ENCODE measurements around the gene TARS3. TPM values are rescaled to one million over a fixed set of nuclear protein-coding genes. Genes with fewer than 3 reads are reported as not detected.
"Not testable (repeated sequence)": the region's sequence is repeated elsewhere in the genome, so short reads cannot be mapped to it uniquely, and the experiment has no call there.

The TARS3 gene
- total RNA-seq, 1 donor from 2014 or later = 6.9 TPM

- no peak overlapping the region for H3K27ac ChIP-seq
- DNase-seq (ENCODE audit: extremely low spot score in 2 of 2) = no peak
- peaks cover 0 to 3% of the 10 kb centered on the region in 2 donors for H3K36me3 ChIP-seq
- H3K9me3 ChIP-seq = no peaks in the 10 kb centered on the region
- H3K4me1 ChIP-seq = peaks cover 14% of the 10 kb centered on the region
- H3K4me3 ChIP-seq = no peak overlapping the region
- no peaks in the 10 kb centered on the region for H3K27me3 ChIP-seq
- TF ChIP-seq CTCF (IDR thresholded peaks at IDR 0.05) = no peak
- TF ChIP-seq POLR2A (IDR thresholded peaks at IDR 0.05) = no peak
- intact Hi-C loops (cut with DNase I) = no loop called here
These were observed 87.2 kb downstream of the TARS3 start for GRCh38 chr15:101637038-101637437.

- TF ChIP-seq POLR2A (IDR thresholded peaks at IDR 0.05) (no peak), CTCF (IDR thresholded peaks at IDR 0.05) (no peak), POLR2AphosphoS5 (IDR thresholded peaks at IDR 0.05; ENCODE audit: insufficient read depth in 1 of 2, low read depth in 1 of 2) (no peak)
- intact Hi-C loops (cut with DNase I) = no loop called here
- no peak for DNase-seq (ENCODE audit: extremely low spot score in 2 of 2)
- Histone ChIP-seq H3K36me3 (no peaks in the 10 kb centered on the region), H3K4me1 (peaks cover 7% of the 10 kb centered on the region), H3K4me3 (no peak overlapping the region), H3K9me3 (no peaks in the 10 kb centered on the region), H3K27ac (no peak overlapping the region), H3K27me3 (no peaks in the 10 kb centered on the region)
These were observed 88.1 kb downstream of the TARS3 start for GRCh38 chr15:101635944-101636727.

- H3K36me3 ChIP-seq = no peaks in the 10 kb centered on the region
- H3K27ac ChIP-seq = no peak overlapping the region
- no peaks in the 10 kb centered on the region for H3K4me1 ChIP-seq
- no peak overlapping the region for H3K4me3 ChIP-seq
- TF ChIP-seq POLR2A (IDR thresholded peaks at IDR 0.05) (no peak), POLR2AphosphoS5 (IDR thresholded peaks at IDR 0.05; ENCODE audit: insufficient read depth in 1 of 2, low read depth in 1 of 2) (no peak), CTCF (IDR thresholded peaks at IDR 0.05) (no peak)
- no peak for DNase-seq (ENCODE audit: extremely low spot score in 2 of 2)
- no peaks in the 10 kb centered on the region for H3K27me3 ChIP-seq
- H3K9me3 ChIP-seq = no peaks in the 10 kb centered on the region
- intact Hi-C loops (cut with DNase I) = no loop called here
These were observed 90.9 kb downstream of the TARS3 start for GRCh38 chr15:101633356-101633755.

GRCh38 chr15:101626729-101627128 lies 97.5 kb downstream of the TARS3 start:
- intact Hi-C loops (cut with DNase I); H3K36me3 ChIP-seq; H3K9me3 ChIP-seq; H3K27ac ChIP-seq; DNase-seq (ENCODE audit: extremely low spot score in 2 of 2); H3K27me3 ChIP-seq; H3K4me3 ChIP-seq; H3K4me1 ChIP-seq: not testable (repeated sequence)

GRCh38 chr15:101625980-101626379 lies 98.3 kb downstream of the TARS3 start:
- intact Hi-C loops (cut with DNase I) = no loop called here
- Histone ChIP-seq H3K36me3 (no peaks in the 10 kb centered on the region), H3K4me3 (no peak overlapping the region), H3K27me3 (no peaks in the 10 kb centered on the region), H3K27ac (no peak overlapping the region), H3K9me3 (no peaks in the 10 kb centered on the region), H3K4me1 (no peaks in the 10 kb centered on the region)
- TF ChIP-seq POLR2A (IDR thresholded peaks at IDR 0.05) (no peak), CTCF (IDR thresholded peaks at IDR 0.05) (no peak), POLR2AphosphoS5 (IDR thresholded peaks at IDR 0.05; ENCODE audit: insufficient read depth in 1 of 2, low read depth in 1 of 2) (no peak)
- DNase-seq (ENCODE audit: extremely low spot score in 2 of 2) = no peak

All from vagina (tissue), 2 donors.